HAP-1 (cell line): ENCODE results near the gene ZMAT3.

Source experiments
- DNase-seq, 2 experiments: peaks; one replicate each; pipeline ENCODE4 v3.0.0-alpha.2; 2016 to 2020; ENCODE audit warnings: low spot score in 2 of 2
- H3K27me3 ChIP-seq: fragments of 250-450 bp; sonication (Bioruptor Pico); 2 replicates; pipeline ENCODE4 v1.5.1; 2020; ENCODE audit warnings: low read depth, mild to moderate bottlenecking, moderate library complexity
- H3K36me3 ChIP-seq: fragments of 250-450 bp; sonication (Bioruptor Pico); replicated peaks from 2 replicates; pipeline ENCODE4 v1.5.1; 2020; ENCODE audit warnings: mild to moderate bottlenecking
- H3K4me1 ChIP-seq: fragments of 250-450 bp; sonication (Bioruptor Pico); 2 replicates; pipeline ENCODE4 v1.5.1; 2020; ENCODE audit warnings: mild to moderate bottlenecking
- H3K4me3 ChIP-seq: fragments of 250-450 bp; sonication (Bioruptor Pico); 2 replicates; pipeline ENCODE4 v1.5.1; 2020; ENCODE audit warnings: mild to moderate bottlenecking, moderate library complexity
- H3K9me3 ChIP-seq: fragments of 250-450 bp; sonication (Bioruptor Pico); 2 replicates; pipeline ENCODE4 v1.5.1; 2020; ENCODE audit warnings: mild to moderate bottlenecking, moderate library complexity
- in situ Hi-C: fragments of 300-500 bp; cut with MboI; formaldehyde crosslinking; loops from 3 replicates; pipeline ENCODE4 v1.14.3; 2020; ENCODE audit warnings: low sequenced_read_pairs, inconsistent platforms, mixed read lengths

Gene ZMAT3

GRCh38 chr3:179081885-179082284 is 10.3 kb upstream of the ZMAT3 start:
- no peaks in the 10 kb centered on the region; the same call in 1 of the 2 replicates for H3K4me1 ChIP-seq
- in situ Hi-C loops: no loop called here
- no peaks in the 10 kb centered on the region for H3K9me3 ChIP-seq
- no peaks in the 10 kb centered on the region for H3K36me3 ChIP-seq
- no peaks in the 10 kb centered on the region for H3K27me3 ChIP-seq
- H3K4me3 ChIP-seq: no peak overlapping the region
- DNase-seq: peak; percentile 40 to 55

GRCh38 chr3:179079537-179079936 is 7.9 kb upstream of the ZMAT3 start:
- in situ Hi-C loops: no loop called here
- DNase-seq: no peak
- H3K9me3 ChIP-seq: no peaks in the 10 kb centered on the region

GRCh38 chr3:179076243-179077027 is 4.8 kb upstream of the ZMAT3 start:
- in situ Hi-C loops: no loop called here
- peaks cover 5% of the 10 kb centered on the region for H3K4me1 ChIP-seq
- H3K27me3 ChIP-seq: no peaks in the 10 kb centered on the region
- H3K4me3 ChIP-seq: no peak overlapping the region
- no peaks in the 10 kb centered on the region for H3K9me3 ChIP-seq
- DNase-seq: no peak
- H3K36me3 ChIP-seq: no peaks in the 10 kb centered on the region

More at GRCh38 chr3:179079537-179079936, 7.9 kb upstream of the ZMAT3 start:
- Histone ChIP-seq H3K4me3 (no peak overlapping the region), H3K36me3 (no peaks in the 10 kb centered on the region), H3K27me3 (no peaks in the 10 kb centered on the region), H3K4me1 (no peaks in the 10 kb centered on the region; the same call in 1 of the 2 replicates)

GRCh38 chr3:179074656-179075055 is 3.0 kb upstream of the ZMAT3 start:
- Histone ChIP-seq H3K4me1 (peaks cover 18% of the 10 kb centered on the region), H3K27me3 (no peaks in the 10 kb centered on the region), H3K4me3 (no peak overlapping the region), H3K9me3 (no peaks in the 10 kb centered on the region), H3K36me3 (no peaks in the 10 kb centered on the region)
- in situ Hi-C loops: no loop called here
- no peak for DNase-seq

- DNase-seq: no peak
Measured at GRCh38 chr3:179073816-179074215, 2.2 kb upstream of the ZMAT3 start.

GRCh38 chr3:179072100-179072438 is 460 bp upstream of the ZMAT3 start:
- H3K9me3 ChIP-seq: no peaks in the 10 kb centered on the region
- H3K4me1 ChIP-seq: peaks cover 25% of the 10 kb centered on the region
- H3K4me3 ChIP-seq: peak overlapping the region; percentile 51
- in situ Hi-C loops: no loop called here
- 0 out of 2 replicates have a peak, but pooled peaks cover 1% of the 10 kb centered on the region for H3K36me3 ChIP-seq
- DNase-seq: peak in 1 of 2 experiments; percentile 21
- no peaks in the 10 kb centered on the region for H3K27me3 ChIP-seq

More at GRCh38 chr3:179073816-179074215, 2.2 kb upstream of the ZMAT3 start:
- Histone ChIP-seq H3K9me3 (no peaks in the 10 kb centered on the region), H3K4me3 (no peak overlapping the region), H3K4me1 (peaks cover 21% of the 10 kb centered on the region), H3K27me3 (no peaks in the 10 kb centered on the region), H3K36me3 (no peaks in the 10 kb centered on the region)
- in situ Hi-C loops: no loop called here

- Histone ChIP-seq H3K4me3 (peak overlapping the region; percentile 51), H3K27me3 (no peaks in the 10 kb centered on the region), H3K36me3 (peaks cover 4% of the 10 kb centered on the region; the same call in 1 of the 2 replicates), H3K4me1 (peaks cover 25% of the 10 kb centered on the region), H3K9me3 (no peaks in the 10 kb centered on the region)
- no peak for DNase-seq
- in situ Hi-C loops: no loop called here
Measured at GRCh38 chr3:179071027-179071322, 634 bp downstream of the ZMAT3 start.

GRCh38 chr3:179069762-179070390 is 1.7 kb downstream of the ZMAT3 start:
- peak; percentile 23 to 61 for DNase-seq
- no peaks in the 10 kb centered on the region for H3K9me3 ChIP-seq
- peaks cover 4% of the 10 kb centered on the region; the same call in 1 of the 2 replicates for H3K36me3 ChIP-seq
- H3K27me3 ChIP-seq: no peaks in the 10 kb centered on the region
- peaks cover 25% of the 10 kb centered on the region for H3K4me1 ChIP-seq
- peak overlapping the region; percentile 51 for H3K4me3 ChIP-seq
- in situ Hi-C loops: no loop called here

GRCh38 chr3:179068779-179069530 is 2.7 kb downstream of the ZMAT3 start:
- H3K4me1 ChIP-seq: peaks cover 25% of the 10 kb centered on the region
- peaks cover 4% of the 10 kb centered on the region; the same call in 1 of the 2 replicates for H3K36me3 ChIP-seq
- H3K27me3 ChIP-seq: no peaks in the 10 kb centered on the region
- no peaks in the 10 kb centered on the region for H3K9me3 ChIP-seq
- peak in 1 of 2 experiments; percentile 61 for DNase-seq
- no peak overlapping the region for H3K4me3 ChIP-seq
- in situ Hi-C loops: no loop called here

GRCh38 chr3:179067839-179068238 is 3.8 kb downstream of the ZMAT3 start:
- in situ Hi-C loops: no loop called here
- H3K27me3 ChIP-seq: no peaks in the 10 kb centered on the region
- peaks cover 4% of the 10 kb centered on the region; the same call in 1 of the 2 replicates for H3K36me3 ChIP-seq
- H3K4me1 ChIP-seq: peaks cover 25% of the 10 kb centered on the region
- H3K9me3 ChIP-seq: no peaks in the 10 kb centered on the region
- DNase-seq: peak in 1 of 2 experiments; percentile 18
- no peak overlapping the region for H3K4me3 ChIP-seq

- in situ Hi-C loops: no loop called here
- H3K9me3 ChIP-seq: no peaks in the 10 kb centered on the region
- H3K4me1 ChIP-seq: peaks cover 25% of the 10 kb centered on the region
- DNase-seq: no peak
- peaks cover 4% of the 10 kb centered on the region; the same call in 1 of the 2 replicates for H3K36me3 ChIP-seq
- H3K4me3 ChIP-seq: no peak overlapping the region
- H3K27me3 ChIP-seq: no peaks in the 10 kb centered on the region
Measured at GRCh38 chr3:179067291-179067690, 4.3 kb downstream of the ZMAT3 start.

GRCh38 chr3:179063945-179064560 is 7.6 kb downstream of the ZMAT3 start:
- in situ Hi-C loops: no loop called here
- Histone ChIP-seq H3K4me1 (peaks cover 18% of the 10 kb centered on the region), H3K9me3 (no peaks in the 10 kb centered on the region), H3K4me3 (no peak overlapping the region), H3K36me3 (peaks cover 4% of the 10 kb centered on the region; the same call in 1 of the 2 replicates), H3K27me3 (no peaks in the 10 kb centered on the region)
- DNase-seq: peak in 1 of 2 experiments; percentile 17

- H3K4me3 ChIP-seq: no peak overlapping the region
- no peaks in the 10 kb centered on the region for H3K36me3 ChIP-seq
- no peaks in the 10 kb centered on the region for H3K27me3 ChIP-seq
- DNase-seq: no peak
- in situ Hi-C loops: no loop called here
- no peaks in the 10 kb centered on the region for H3K9me3 ChIP-seq
- H3K4me1 ChIP-seq: peaks cover 9% of the 10 kb centered on the region
Measured at GRCh38 chr3:179056326-179056725, 15.3 kb downstream of the ZMAT3 start.
